ENCODE data around the gene OR5AU1.

Gene OR5AU1

GRCh38 chr14:21200752-21201461 lies 45.0 kb upstream of the OR5AU1 start:
- DNase-seq (ENCODE audit: low read depth) = no peak
- no peak overlapping the region for H3K4me3 ChIP-seq (ENCODE audit: low read depth, low read length)
- TF ChIP-seq CTCF (IDR thresholded peaks at IDR 0.05; ENCODE audit: low read depth, low read length, missing control alignments) = no peak

GRCh38 chr14:21199611-21200560 lies 44.0 kb upstream of the OR5AU1 start:
- no peak for TF ChIP-seq CTCF (IDR thresholded peaks at IDR 0.05; ENCODE audit: low read depth, low read length, missing control alignments)

GRCh38 chr14:21197418-21198205 lies 41.7 kb upstream of the OR5AU1 start:
- TF ChIP-seq CTCF (IDR thresholded peaks at IDR 0.05; ENCODE audit: low read depth, low read length, missing control alignments) = no peak

More at GRCh38 chr14:21199611-21200560, 44.0 kb upstream of the OR5AU1 start:
- DNase-seq (ENCODE audit: low read depth) = no peak
- no peak overlapping the region for H3K4me3 ChIP-seq (ENCODE audit: low read depth, low read length)

GRCh38 chr14:21194597-21194996 lies 38.7 kb upstream of the OR5AU1 start:
- TF ChIP-seq CTCF (IDR thresholded peaks at IDR 0.05; ENCODE audit: low read depth, low read length, missing control alignments) = no peak
- H3K4me3 ChIP-seq (ENCODE audit: low read depth, low read length) = no peak overlapping the region
- DNase-seq (ENCODE audit: low read depth) = no peak

More at GRCh38 chr14:21197418-21198205, 41.7 kb upstream of the OR5AU1 start:
- DNase-seq (ENCODE audit: low read depth) = no peak
- H3K4me3 ChIP-seq (ENCODE audit: low read depth, low read length) = no peak overlapping the region

GRCh38 chr14:21192875-21193535 lies 37.1 kb upstream of the OR5AU1 start:
- no peak for TF ChIP-seq CTCF (IDR thresholded peaks at IDR 0.05; ENCODE audit: low read depth, low read length, missing control alignments)
- no peak overlapping the region for H3K4me3 ChIP-seq (ENCODE audit: low read depth, low read length)
- no peak for DNase-seq (ENCODE audit: low read depth)

GRCh38 chr14:21192447-21192822 lies 36.6 kb upstream of the OR5AU1 start:
- DNase-seq (ENCODE audit: low read depth) = no peak
- H3K4me3 ChIP-seq (ENCODE audit: low read depth, low read length) = no peak overlapping the region
- no peak for TF ChIP-seq CTCF (IDR thresholded peaks at IDR 0.05; ENCODE audit: low read depth, low read length, missing control alignments)

All from GM12864 (cell line).